ENCODE results near the gene SOCS2.

SOCS2 gene

DNA sequence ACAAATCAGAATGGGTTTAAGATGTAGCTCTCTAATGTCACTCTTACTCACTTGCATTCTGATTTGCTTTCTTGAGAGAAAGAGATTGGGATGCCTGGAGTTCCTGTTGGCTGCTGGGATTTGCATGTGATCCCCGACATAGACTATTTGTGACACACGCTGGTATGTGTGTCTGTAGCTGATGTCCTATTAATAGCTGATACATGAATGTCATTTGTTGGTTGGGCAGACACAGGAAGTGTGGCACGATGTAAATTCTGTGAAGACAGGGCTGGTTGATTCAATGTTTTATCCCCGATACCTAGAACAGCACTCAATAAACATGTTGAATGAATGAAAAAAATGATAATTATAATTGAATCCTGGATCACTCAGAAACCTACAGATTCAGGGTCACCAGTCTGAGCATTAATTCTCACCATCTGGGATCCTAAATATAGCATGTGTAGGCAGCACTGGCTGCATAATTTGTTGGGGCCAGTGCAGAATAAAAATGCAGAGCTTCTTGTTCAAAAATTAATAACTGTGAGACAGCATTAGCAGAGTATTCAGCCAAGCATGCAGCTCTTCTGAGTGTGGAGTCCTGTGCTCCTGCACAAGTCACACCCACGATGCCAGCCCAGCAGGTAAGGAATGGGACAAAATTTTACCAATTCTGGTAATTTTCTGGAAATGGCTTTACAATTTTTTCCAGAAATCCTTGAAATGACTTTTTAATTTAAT lies 35.5 kb upstream of the SOCS2 start:
- no peak for DNase-seq (ENCODE audit: low spot score)
- H3K27ac ChIP-seq = peak overlapping the region in 1 of 2 donors; percentile 16
- no peak overlapping the region for H3K4me3 ChIP-seq
- TF ChIP-seq CTCF (IDR thresholded peaks at IDR 0.05) = no peak

DNA sequence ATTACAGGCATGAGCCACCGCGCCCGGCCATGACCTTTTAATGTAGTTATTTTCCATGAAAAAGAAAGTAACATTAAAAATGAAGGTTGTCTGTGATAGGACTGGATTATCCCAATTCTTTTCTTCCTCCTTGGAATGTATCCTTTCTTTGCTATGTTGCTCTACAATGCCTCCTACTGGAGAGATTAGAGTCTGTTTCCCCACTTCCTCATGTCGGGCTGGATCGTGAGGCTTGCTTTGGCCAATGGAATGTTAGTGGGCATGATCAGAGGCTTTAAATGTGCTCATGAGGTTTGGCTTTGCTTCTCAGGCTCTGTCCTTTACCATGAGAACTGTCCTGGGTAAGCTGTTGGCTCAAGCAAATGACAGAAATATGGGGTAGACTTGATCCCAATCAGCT lies 34.7 kb upstream of the SOCS2 start:
- no peak for DNase-seq (ENCODE audit: low spot score)
- no peak for TF ChIP-seq CTCF (IDR thresholded peaks at IDR 0.05)
- H3K27ac ChIP-seq = no peak overlapping the region
- no peak overlapping the region for H3K4me3 ChIP-seq

- Histone ChIP-seq H3K27ac (peak overlapping the region in 1 of 2 donors; percentile 3), H3K4me3 (no peak overlapping the region)
- TF ChIP-seq CTCF (IDR thresholded peaks at IDR 0.05) = no peak
- DNase-seq (ENCODE audit: low spot score) = no peak
Observed at GRCh38 chr12:93539821-93540220, 32.7 kb upstream of the SOCS2 start.

DNA sequence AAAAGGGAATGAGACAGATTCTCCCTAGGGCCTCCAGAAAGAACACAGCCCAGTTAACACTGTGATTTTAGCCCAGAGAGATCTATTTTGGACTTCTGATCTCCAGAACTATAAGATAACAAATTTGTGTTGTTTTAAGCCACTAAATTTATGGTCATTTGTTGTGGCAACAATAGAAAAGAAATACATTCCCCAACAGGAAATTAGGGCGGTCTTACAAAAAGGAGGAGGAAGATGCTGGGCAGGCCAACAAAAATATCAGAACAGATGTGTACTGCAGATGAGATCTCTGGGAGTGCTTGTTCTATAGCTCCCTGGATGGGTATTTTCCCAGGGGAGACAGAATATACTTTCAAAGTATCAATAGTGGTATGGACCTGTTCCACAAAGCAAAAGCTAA lies 32.0 kb upstream of the SOCS2 start:
- TF ChIP-seq CTCF (IDR thresholded peaks at IDR 0.05) = no peak
- H3K4me3 ChIP-seq = no peak overlapping the region
- peak overlapping the region in 1 of 2 donors; percentile 48 for H3K27ac ChIP-seq
- no peak for DNase-seq (ENCODE audit: low spot score)

- Histone ChIP-seq H3K27ac (no peak overlapping the region), H3K4me3 (no peak overlapping the region)
- TF ChIP-seq CTCF (IDR thresholded peaks at IDR 0.05) = no peak
- no peak for DNase-seq (ENCODE audit: low spot score)
Observed at GRCh38 chr12:93541578-93542225, 30.8 kb upstream of the SOCS2 start.

GRCh38 chr12:93547778-93548177 lies 24.7 kb upstream of the SOCS2 start:
- Histone ChIP-seq H3K4me3 (no peak overlapping the region), H3K27ac (no peak overlapping the region)
- no peak for TF ChIP-seq CTCF (IDR thresholded peaks at IDR 0.05)
- DNase-seq (ENCODE audit: low spot score) = no peak

- DNase-seq (ENCODE audit: low spot score) = no peak
- no peak for TF ChIP-seq CTCF (IDR thresholded peaks at IDR 0.05)
Observed at GRCh38 chr12:93549174-93549573, 23.3 kb upstream of the SOCS2 start.

More at GRCh38 chr12:93549174-93549573, 23.3 kb upstream of the SOCS2 start:
- H3K27ac ChIP-seq = no peak overlapping the region
- H3K4me3 ChIP-seq = no peak overlapping the region
